ENCODE data around the gene CHMP5.
A peak's percentile ranks its signal among the peaks of the same experiment; 100 is the strongest.

DNA sequence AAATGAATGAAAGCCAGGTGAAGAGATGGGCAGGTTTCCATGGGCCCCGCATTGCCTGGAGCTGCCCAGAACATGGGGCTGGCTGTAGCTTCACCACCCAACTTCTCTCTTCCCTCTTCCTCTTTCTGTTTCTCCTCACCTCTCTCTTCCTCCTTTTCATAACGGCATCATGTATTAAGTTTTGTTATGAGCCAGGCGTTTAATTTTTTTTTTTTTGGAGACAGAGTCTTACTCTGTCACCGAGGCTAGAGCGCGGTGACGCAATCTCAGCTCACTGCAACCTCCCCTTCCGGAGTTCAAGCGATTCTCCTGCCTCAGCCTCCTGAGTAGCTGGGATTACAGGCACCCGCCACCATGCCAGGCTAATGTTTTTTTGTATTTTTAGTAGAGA lies 37.8 kb upstream of the CHMP5 start:
- 0 out of 2 replicates have a peak, but pooled peaks have one; percentile 32 for TF ChIP-seq MYC (IDR thresholded peaks at IDR 0.05; ENCODE audit: low read depth, low read length)
- no peak for TF ChIP-seq CTCF (IDR thresholded peaks at IDR 0.05; ENCODE audit: low read depth, low read length)
- TF ChIP-seq POLR2A (IDR thresholded peaks at IDR 0.05; ENCODE audit: extremely low read depth, insufficient read length) = no peak
- TF ChIP-seq, protein P1, sequence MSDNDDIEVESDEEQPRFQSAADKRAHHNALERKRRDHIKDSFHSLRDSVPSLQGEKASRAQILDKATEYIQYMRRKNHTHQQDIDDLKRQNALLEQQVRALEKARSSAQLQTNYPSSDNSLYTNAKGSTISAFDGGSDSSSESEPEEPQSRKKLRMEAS (IDR thresholded peaks at IDR 0.05; ENCODE audit: low read depth, low read length) = 0 out of 2 replicates have a peak, but pooled peaks have one; percentile 10

All from NB4 (cell line).